Activated naive CD4-positive, alpha-beta T cell treated with anti-CD3 and anti-CD28 coated beads, Interleukin-2, amount 50 U/mL, for 72 hours (primary cell): ENCODE measurements around the gene ACADL. TPM values are rescaled to one million over a fixed set of nuclear protein-coding genes. Genes with fewer than 3 reads are reported as not detected.
A peak's percentile ranks its signal among the peaks of the same experiment; 100 is the strongest.
"Not testable (repeated sequence)": the region's sequence is repeated elsewhere in the genome, so short reads cannot be mapped to it uniquely, and the experiment has no call there.

Experiments used
- ATAC-seq, 2 donors: fragments of 150-1000 bp; cut with Tn5 transposase; 2 replicates each; pipeline ENCODE4 v1.10.0; 2021; ENCODE audit warnings: mild to moderate bottlenecking in 2 of 2, moderate library complexity in 2 of 2
- DNase-seq, 2 donors: peaks; one replicate each; pipeline ENCODE4 v3.0.0; 2021 to 2022; ENCODE audit warnings: low spot score in 2 of 2
- H3K27ac Mint-ChIP-seq, 2 donors: one replicate each; pipeline ENCODE4 v1.8.0; 2022; ENCODE audit warnings: mild to moderate bottlenecking in 2 of 2, mixed read lengths in 2 of 2
- H3K36me3 Mint-ChIP-seq, 2 donors: one replicate each; pipeline ENCODE4 v1.8.0; 2022; ENCODE audit warnings: mixed read lengths in 2 of 2
- H3K9me3 Mint-ChIP-seq, 2 donors: one replicate each; pipeline ENCODE4 v1.8.0; 2022; ENCODE audit warnings: mixed read lengths in 2 of 2
- total RNA-seq, 2 donors: library from RNA; stranded (reverse); gene quantifications; one replicate each; pipeline ENCODE4 v1.2.3, GENCODE V29; 2022

ACADL gene
- total RNA-seq, 2 donors from 2014 or later: not detected

DNA sequence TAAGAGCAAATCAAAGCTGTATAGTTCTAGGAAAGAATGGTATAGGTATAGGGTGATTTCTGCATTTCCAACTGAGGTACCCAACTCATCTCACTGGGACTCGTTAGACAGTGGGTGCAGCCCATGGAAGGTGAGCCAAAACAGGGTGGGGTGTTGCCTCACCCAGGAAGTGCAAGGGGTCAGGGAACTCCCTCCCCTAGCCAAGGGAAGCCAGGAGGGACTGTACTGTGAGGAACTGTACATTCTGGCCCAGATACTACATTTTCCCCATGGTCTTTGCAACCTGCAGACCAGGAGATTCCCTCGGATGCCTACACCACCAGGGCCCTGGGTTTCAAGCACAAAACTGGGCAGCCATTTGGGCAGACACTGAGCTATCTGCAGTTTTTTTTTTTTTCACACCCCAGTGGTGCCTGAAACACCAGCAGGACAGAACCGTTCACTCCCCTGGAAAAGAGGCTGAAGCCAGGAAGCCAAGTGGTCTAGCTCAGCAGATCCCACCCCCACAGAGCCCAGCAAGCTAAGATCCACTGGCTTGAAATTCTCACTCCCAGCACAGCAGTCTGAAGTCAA is 44.1 kb downstream of the ACADL start:
- peaks cover 24 to 33% of the 10 kb centered on the region in 2 donors for H3K9me3 Mint-ChIP-seq
- not testable (repeated sequence) for ATAC-seq, H3K27ac Mint-ChIP-seq, DNase-seq
- H3K36me3 Mint-ChIP-seq: peaks cover 42 to 43% of the 10 kb centered on the region in 2 donors

- ATAC-seq (no peak), DNase-seq (no peak)
- no peak overlapping the region for H3K27ac Mint-ChIP-seq
- H3K36me3 Mint-ChIP-seq: peaks cover 37 to 38% of the 10 kb centered on the region in 2 donors
- peaks cover 22 to 29% of the 10 kb centered on the region in 2 donors for H3K9me3 Mint-ChIP-seq
Observed at GRCh38 chr2:210180477-210180876, 44.8 kb downstream of the ACADL start.

DNA sequence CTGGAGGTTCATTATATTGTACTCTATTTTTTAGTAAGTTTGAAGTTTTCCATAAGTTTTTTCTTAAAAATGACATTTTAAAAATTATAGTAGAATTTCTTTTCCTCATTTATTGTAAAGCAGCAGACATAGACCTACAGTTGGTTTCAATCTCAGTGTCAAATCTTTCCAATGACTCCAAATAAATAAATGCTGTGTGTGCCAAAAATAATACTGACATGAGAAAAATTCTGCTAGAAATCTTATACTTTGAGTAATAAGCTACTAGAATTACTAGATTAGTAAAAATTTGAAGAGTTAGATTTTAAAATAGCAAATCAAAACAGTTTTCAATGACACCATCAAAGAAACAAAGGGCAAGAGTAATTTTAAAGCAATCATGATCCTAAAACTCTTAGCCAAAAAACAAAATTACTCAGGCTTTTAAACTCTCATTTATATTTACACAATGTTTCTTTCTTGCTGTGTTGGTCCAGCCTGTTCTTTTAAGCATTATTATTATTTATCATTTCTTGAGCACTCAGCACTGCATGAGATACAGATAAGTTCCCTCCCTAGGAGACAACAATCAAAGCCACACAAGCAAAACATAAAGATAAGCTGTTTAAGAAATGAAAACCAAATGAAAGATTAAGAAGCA is 45.8 kb downstream of the ACADL start:
- peaks cover 27 to 28% of the 10 kb centered on the region in 2 donors for H3K36me3 Mint-ChIP-seq
- H3K9me3 Mint-ChIP-seq: peaks cover 13 to 19% of the 10 kb centered on the region in 2 donors

GRCh38 chr2:210177769-210178168 is 47.5 kb downstream of the ACADL start:
- ATAC-seq: no peak
- DNase-seq: no peak
- Mint-ChIP-seq H3K9me3 (peaks cover 0 to 10% of the 10 kb centered on the region in 2 donors), H3K36me3 (peaks cover 12 to 20% of the 10 kb centered on the region in 2 donors), H3K27ac (no peak overlapping the region)

More for the DNA sequence above, 45.8 kb downstream of the ACADL start:
- H3K27ac Mint-ChIP-seq: no peak overlapping the region
- no peak for DNase-seq
- ATAC-seq: no peak

DNA sequence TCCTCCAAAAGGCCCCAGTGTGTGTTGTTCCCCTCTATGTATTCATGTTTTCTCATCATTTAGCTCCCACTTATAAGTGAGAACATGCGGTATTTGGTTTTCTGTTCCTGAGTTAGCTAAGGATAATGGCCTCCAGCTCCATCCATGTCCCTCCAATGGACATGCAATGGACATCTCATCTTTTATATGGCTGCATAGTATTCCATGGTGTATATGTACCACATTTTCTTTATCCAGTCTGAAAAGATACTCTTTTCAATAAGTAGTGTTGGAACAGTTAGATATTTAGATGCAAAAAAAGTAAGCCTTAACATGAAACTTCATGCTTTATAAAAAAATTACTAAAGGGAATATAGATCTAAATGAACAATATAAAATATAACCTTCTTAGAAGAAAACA is 48.1 kb downstream of the ACADL start:
- H3K36me3 Mint-ChIP-seq: peaks cover 6 to 14% of the 10 kb centered on the region in 2 donors
- DNase-seq, ATAC-seq, H3K27ac Mint-ChIP-seq, H3K9me3 Mint-ChIP-seq: not testable (repeated sequence)

DNA sequence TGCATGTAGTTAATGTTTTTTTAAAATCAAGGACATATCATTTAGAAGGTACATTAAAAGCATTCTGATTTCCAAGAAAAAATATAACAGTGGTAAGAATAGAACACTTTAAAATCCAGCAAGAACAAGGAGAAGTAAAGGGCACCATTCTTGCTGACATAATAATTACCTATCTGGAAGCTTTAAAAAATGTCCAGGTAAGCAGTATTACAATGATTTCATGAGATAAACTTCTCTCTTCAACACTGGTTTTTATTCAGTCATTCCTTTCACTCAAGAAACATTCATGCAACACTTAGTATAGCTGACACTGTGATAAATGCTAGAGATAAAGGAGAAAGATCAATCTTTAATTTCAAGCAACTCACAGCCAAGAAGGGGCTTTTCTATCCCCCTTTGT is 51.2 kb downstream of the ACADL start:
- H3K36me3 Mint-ChIP-seq: peaks cover 14% of the 10 kb centered on the region in 2 donors
- no peak for DNase-seq
- peaks cover 0 to 5% of the 10 kb centered on the region in 2 donors for H3K9me3 Mint-ChIP-seq
- no peak overlapping the region for H3K27ac Mint-ChIP-seq
- ATAC-seq: no peak

GRCh38 chr2:210172219-210172575 is 53.0 kb downstream of the ACADL start:
- DNase-seq (no peak), ATAC-seq (no peak)
- Mint-ChIP-seq H3K27ac (peak overlapping the region in 1 of 2 donors; percentile 97), H3K9me3 (peaks cover 0 to 5% of the 10 kb centered on the region in 2 donors), H3K36me3 (peaks cover 14% of the 10 kb centered on the region in 2 donors)

- Mint-ChIP-seq H3K36me3 (peaks cover 14% of the 10 kb centered on the region in 2 donors), H3K27ac (peak within 1 kb of the TSS; percentile 97 to 100), H3K9me3 (peaks cover 0 to 4% of the 10 kb centered on the region in 2 donors)
- DNase-seq (peak; percentile 96 to 97), ATAC-seq (peak; percentile 81 to 84)
Observed at GRCh38 chr2:210171309-210172218, 53.7 kb downstream of the ACADL start, which contains the start of gene KANSL1L. KANSL1L (minus strand) TSS chr2:210171409; CDS start chr2:210154582, 16,827 bp downstream.

DNA sequence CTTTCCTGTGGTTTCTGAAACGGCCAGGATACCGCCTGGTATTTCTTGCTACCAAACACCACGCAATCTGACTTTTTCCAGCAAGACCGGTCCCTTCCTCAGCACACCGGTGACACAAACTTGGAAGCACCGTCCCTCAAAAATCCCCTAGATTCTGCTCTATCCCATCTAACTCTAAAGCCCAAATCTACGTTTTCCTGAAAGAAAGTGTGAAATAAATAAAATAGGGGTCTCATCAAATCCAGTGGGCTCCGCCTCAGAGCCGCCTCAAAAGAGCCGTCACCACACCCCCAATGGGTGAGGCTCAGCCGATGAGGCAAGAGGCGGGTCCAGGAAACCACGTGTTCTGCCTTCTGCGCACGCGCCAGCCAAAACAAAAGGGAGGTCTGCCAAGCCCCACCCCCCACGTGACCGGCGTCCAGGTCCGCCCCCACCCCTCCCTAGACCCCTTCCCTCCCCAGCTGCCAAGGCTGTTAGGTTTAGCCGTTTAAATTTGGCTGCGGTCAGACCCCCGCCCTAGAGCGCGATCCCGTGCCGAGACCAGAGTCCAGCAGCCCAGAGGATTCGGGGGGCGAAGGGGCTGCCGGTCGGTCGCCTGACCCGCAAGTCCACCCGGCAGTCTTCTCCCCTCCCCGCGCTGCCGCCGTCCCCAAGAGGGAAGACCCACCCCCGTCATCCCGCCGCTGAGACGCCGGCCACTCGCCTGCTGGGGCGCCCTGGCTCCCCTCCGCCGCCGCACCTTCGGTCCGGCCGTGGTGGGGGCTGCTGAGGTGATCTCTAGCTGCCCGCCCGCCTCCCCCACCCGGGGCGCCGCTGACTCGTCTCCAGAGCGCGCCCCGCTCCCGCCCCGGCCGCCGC is 54.6 kb downstream of the ACADL start:
- Mint-ChIP-seq H3K9me3 (no peaks in the 10 kb centered on the region), H3K36me3 (peaks cover 9 to 14% of the 10 kb centered on the region in 2 donors), H3K27ac (peak overlapping the region; percentile 97 to 100)
- peak; percentile 95 to 96 for DNase-seq
- peak; percentile 76 to 80 for ATAC-seq

GRCh38 chr2:210170196-210170445 is 55.1 kb downstream of the ACADL start:
- no peak for ATAC-seq
- peak overlapping the region; percentile 97 to 100 for H3K27ac Mint-ChIP-seq
- peaks cover 9 to 14% of the 10 kb centered on the region in 2 donors for H3K36me3 Mint-ChIP-seq
- H3K9me3 Mint-ChIP-seq: no peaks in the 10 kb centered on the region
- peak in 1 of 2 donors; percentile 12 for DNase-seq

DNA sequence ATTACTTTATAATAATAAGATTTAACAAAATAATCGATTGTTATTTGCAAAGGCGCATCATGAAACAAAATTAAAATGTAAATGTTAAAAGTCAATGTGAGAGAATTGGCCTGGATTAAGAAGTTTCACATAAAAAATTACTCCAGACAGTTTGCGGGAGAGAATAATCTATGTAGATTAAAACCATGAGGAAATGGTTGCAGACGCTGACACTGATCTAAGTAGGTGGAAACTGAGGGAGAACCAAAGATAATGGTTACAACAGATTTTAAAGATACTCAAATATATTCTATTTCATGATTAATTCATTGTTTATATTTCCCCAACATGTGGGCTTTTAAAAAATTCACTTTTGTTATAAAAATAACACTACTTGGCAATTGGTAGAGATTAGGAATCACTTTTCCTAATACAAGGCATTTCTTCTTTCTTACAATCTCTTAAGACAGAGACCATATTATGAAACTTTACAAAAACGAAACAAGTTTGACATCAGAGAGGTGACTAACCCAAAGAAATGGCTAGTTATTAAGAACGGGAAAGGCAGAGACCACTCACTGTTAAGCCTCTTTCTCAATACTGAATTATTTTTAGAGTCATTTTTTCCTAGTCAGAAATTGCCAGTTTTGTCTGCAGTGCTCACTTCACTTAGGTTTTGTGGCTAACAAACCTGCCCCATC is 55.6 kb downstream of the ACADL start:
- ATAC-seq (peak; percentile 50), DNase-seq (no peak)
- Mint-ChIP-seq H3K9me3 (no peaks in the 10 kb centered on the region), H3K36me3 (peaks cover 9 to 14% of the 10 kb centered on the region in 2 donors), H3K27ac (peak overlapping the region; percentile 97 to 100)

GRCh38 chr2:210167227-210167626 is 58.0 kb downstream of the ACADL start:
- DNase-seq: no peak
- ATAC-seq: no peak
- Mint-ChIP-seq H3K9me3 (peaks cover 0 to 8% of the 10 kb centered on the region in 2 donors), H3K36me3 (peaks cover 14 to 15% of the 10 kb centered on the region in 2 donors), H3K27ac (no peak overlapping the region)

- ATAC-seq (no peak), DNase-seq (no peak)
- Mint-ChIP-seq H3K9me3 (peaks cover 0 to 8% of the 10 kb centered on the region in 2 donors), H3K36me3 (peaks cover 0 to 12% of the 10 kb centered on the region in 2 donors), H3K27ac (no peak overlapping the region)
Observed at GRCh38 chr2:210162466-210163124, 62.7 kb downstream of the ACADL start.

GRCh38 chr2:210159059-210159458 is 66.2 kb downstream of the ACADL start:
- Mint-ChIP-seq H3K9me3 (peaks cover 0 to 8% of the 10 kb centered on the region in 2 donors), H3K36me3 (peaks cover 6 to 31% of the 10 kb centered on the region in 2 donors), H3K27ac (no peak overlapping the region)
- no peak for DNase-seq
- no peak for ATAC-seq

GRCh38 chr2:210158236-210158635 is 67.0 kb downstream of the ACADL start:
- peaks cover 11 to 30% of the 10 kb centered on the region in 2 donors for H3K36me3 Mint-ChIP-seq
- H3K9me3 Mint-ChIP-seq: peaks cover 0 to 7% of the 10 kb centered on the region in 2 donors
- ATAC-seq (peak in 1 of 2 donors; percentile 26), DNase-seq (no peak)
- no peak overlapping the region for H3K27ac Mint-ChIP-seq
